H1 (cell line): ENCODE results near the gene SERPINB8. TPM values are rescaled to one million over a fixed set of nuclear protein-coding genes. Genes with fewer than 3 reads are reported as not detected.

Source experiments
- CTCF ChIA-PET: fragments of 300-600 bp; sonication (Branson Sonifier 250); formaldehyde crosslinking; loops from one replicate; lab custom pipeline; 2021; ENCODE audit not compliant: partially characterized antibody; lab: Charles Lee
- POLR2A ChIA-PET: fragments of 300-600 bp; sonication (Branson Sonifier 250); formaldehyde crosslinking; loops from one replicate; lab custom pipeline; 2021; ENCODE audit warnings: inconsistent platforms; ENCODE audit not compliant: partially characterized antibody; lab: Charles Lee
- DNase-seq, 2 experiments: peaks; one replicate each; pipeline versions ENCODE4 v3.0.0 to v3.0.0-alpha.2; 2010 to 2022; ENCODE audit warnings: low spot score in 2 of 2, low read depth in 1 of 2, mixed read lengths in 1 of 2
- FAIRE-seq: peaks from 2 replicates; lab custom pipeline; 2011; peaks lifted over from hg19 to GRCh38; lab: Jason Lieb, UNC
- H2AFZ ChIP-seq: 2 replicates; pipeline ENCODE4 v1.8.1; 2012; ENCODE audit warnings: low read length, inconsistent platforms
- H2AK5ac ChIP-seq: 2 replicates; pipeline ENCODE4 v1.6.1; 2013; ENCODE audit warnings: low read depth, low read length
- H2BK120ac ChIP-seq: replicated peaks from 2 replicates; pipeline ENCODE3; 2013; ENCODE audit warnings: low read depth, low read length, inconsistent platforms
- H2BK12ac ChIP-seq: 2 replicates; pipeline ENCODE4 v1.6.1; 2013; ENCODE audit warnings: low read depth, low read length
- H2BK15ac ChIP-seq: 2 replicates; pipeline ENCODE4 v1.6.1; 2013; ENCODE audit warnings: low read length
- H2BK20ac ChIP-seq: 2 replicates; pipeline ENCODE4 v1.6.1; 2013; ENCODE audit warnings: low read length
- H2BK5ac ChIP-seq: 2 replicates; pipeline ENCODE4 v1.6.1; 2013; ENCODE audit warnings: low read depth, low read length
- H3K14ac ChIP-seq: 2 replicates; pipeline ENCODE4 v1.6.1; 2013; ENCODE audit warnings: inconsistent platforms; ENCODE audit not compliant: insufficient read length
- H3K18ac ChIP-seq: 2 replicates; pipeline ENCODE4 v1.6.1; 2013; ENCODE audit warnings: low read length; ENCODE audit errors: extremely low read depth
- H3K23ac ChIP-seq: 2 replicates; pipeline ENCODE4 v1.6.1; 2013; ENCODE audit warnings: inconsistent platforms; ENCODE audit not compliant: insufficient read length
- H3K23me2 ChIP-seq: 2 replicates; pipeline ENCODE4 v1.6.1; 2013; ENCODE audit warnings: low read depth, low read length
- H3K27ac ChIP-seq: 2 replicates; pipeline ENCODE4 v1.6.1; 2011; ENCODE audit warnings: low read depth, low read length, inconsistent platforms
- H3K27me3 ChIP-seq, 4 experiments: replicated peaks in 1 of 4; 1 replicate in 1 of 4; 2 replicates in 3 of 4; pipeline versions ENCODE4 v1.6.1 to v1.8.1; 2011 to 2013; ENCODE audit warnings: low read length in 3 of 4, mild to moderate bottlenecking in 3 of 4, inconsistent platforms in 2 of 4, mixed read lengths in 2 of 4, moderate library complexity in 1 of 4; ENCODE audit not compliant: control insufficient read depth in 3 of 4, insufficient read depth in 3 of 4; ENCODE audit errors: extremely low read depth in 1 of 4
- H3K36me3 ChIP-seq, 4 experiments: 2 replicates each; pipeline versions ENCODE4 v1.6.1 to v1.8.1; 2011 to 2013; ENCODE audit warnings: mild to moderate bottlenecking in 4 of 4, low read length in 3 of 4, moderate library complexity in 2 of 4, control low read depth in 1 of 4, inconsistent platforms in 1 of 4; ENCODE audit not compliant: insufficient read depth in 4 of 4, control insufficient read depth in 2 of 4
- H3K4ac ChIP-seq: replicated peaks from 2 replicates; pipeline ENCODE3; 2013; ENCODE audit warnings: low read length, low read depth, mixed read lengths, inconsistent platforms; ENCODE audit not compliant: insufficient read length
- H3K4me1 ChIP-seq, 4 experiments: replicated peaks in 1 of 4; 1 replicate in 1 of 4; 2 replicates in 3 of 4; pipeline versions ENCODE4 v1.6.1 to v1.8.1; 2011 to 2013; ENCODE audit warnings: low read length in 3 of 4, inconsistent platforms in 2 of 4, mixed read lengths in 1 of 4; ENCODE audit not compliant: insufficient read depth in 4 of 4, control insufficient read depth in 3 of 4
- H3K4me2 ChIP-seq, 2 experiments: 2 replicates each; pipeline versions ENCODE4 v1.6.1 to v1.8.1; 2011 to 2013; ENCODE audit warnings: low read depth in 2 of 2, low read length in 2 of 2, control low read depth in 1 of 2, inconsistent platforms in 1 of 2, mild to moderate bottlenecking in 1 of 2; ENCODE audit not compliant: insufficient read depth in 1 of 2
- H3K4me3 ChIP-seq, 4 experiments: fragments of 200-600, 300-600 bp in 1 of 4; sonication (generic), shearing (Covaris generic), sonication (Bioruptor Twin) in 1 of 4; 2 replicates each; pipeline versions ENCODE4 v1.5.1 to v1.8.1; 2011 to 2016; ENCODE audit warnings: low read length in 4 of 4, low read depth in 3 of 4, control low read depth in 2 of 4, inconsistent platforms in 2 of 4, mild to moderate bottlenecking in 2 of 4, mixed read lengths in 1 of 4, moderate library complexity in 1 of 4; ENCODE audit not compliant: insufficient read depth in 2 of 4; ENCODE audit errors: extremely low read depth in 1 of 4
- H3K56ac ChIP-seq: replicated peaks from 2 replicates; pipeline ENCODE3; 2013; ENCODE audit warnings: low read depth, mild to moderate bottlenecking, mixed read lengths, low read length, inconsistent platforms; ENCODE audit not compliant: insufficient read length
- H3K79me1 ChIP-seq: 2 replicates; pipeline ENCODE4 v1.6.1; 2013; ENCODE audit warnings: low read depth, low read length, control low read depth
- H3K79me2 ChIP-seq, 2 experiments: 2 replicates each; pipeline versions ENCODE4 v1.6.1 to v1.8.1; 2012 to 2013; ENCODE audit warnings: low read length in 2 of 2, mild to moderate bottlenecking in 2 of 2, inconsistent platforms in 1 of 2; ENCODE audit not compliant: insufficient read depth in 2 of 2, control insufficient read depth in 1 of 2
- H3K9ac ChIP-seq, 4 experiments: replicated peaks in 1 of 4; 1 replicate in 1 of 4; 2 replicates in 3 of 4; pipeline versions ENCODE4 v1.6.1 to v1.8.1; 2011 to 2013; ENCODE audit warnings: low read depth in 3 of 4, low read length in 3 of 4, control low read depth in 2 of 4, mild to moderate bottlenecking in 2 of 4, moderate library complexity in 2 of 4, inconsistent platforms in 1 of 4; ENCODE audit errors: extremely low read depth in 1 of 4
- H3K9me3 ChIP-seq, 2 experiments: 2 replicates each; pipeline versions ENCODE4 v1.6.1 to v1.8.1; 2012 to 2013; ENCODE audit warnings: mild to moderate bottlenecking in 2 of 2, moderate library complexity in 2 of 2, control low read depth in 1 of 2, inconsistent platforms in 1 of 2, low read depth in 1 of 2, low read length in 1 of 2, mixed read lengths in 1 of 2; ENCODE audit not compliant: insufficient read depth in 2 of 2
- H4K20me1 ChIP-seq, 2 experiments: replicated peaks in 1 of 2; 2 replicates each; pipeline versions ENCODE3 to v1.8.1; 2011 to 2013; ENCODE audit warnings: inconsistent platforms in 2 of 2, low read length in 2 of 2, mild to moderate bottlenecking in 1 of 2; ENCODE audit not compliant: insufficient read depth in 2 of 2, control insufficient read depth in 1 of 2
- H4K5ac ChIP-seq: 2 replicates; pipeline ENCODE4 v1.6.1; 2013; ENCODE audit warnings: low read length, low read depth, mixed read lengths, inconsistent platforms; ENCODE audit not compliant: insufficient read length
- H4K8ac ChIP-seq: 2 replicates; pipeline ENCODE4 v1.8.0; 2013; ENCODE audit warnings: mild to moderate bottlenecking, moderate library complexity, low read length, inconsistent platforms; ENCODE audit not compliant: insufficient read depth; ENCODE audit errors: extremely low read depth
- H4K91ac ChIP-seq: replicated peaks from 2 replicates; pipeline ENCODE3; 2013; ENCODE audit warnings: low read length, mixed read lengths, inconsistent platforms; ENCODE audit not compliant: insufficient read length
- CTBP2 ChIP-seq: IDR thresholded peaks from 2 replicates; pipeline ENCODE4 v1.7.0; 2011; ENCODE audit warnings: borderline replicate concordance, mild to moderate bottlenecking, moderate library complexity, mixed read lengths, low read length; ENCODE audit not compliant: insufficient read depth, insufficient read length
- SP1 ChIP-seq: IDR thresholded peaks from 2 replicates; pipeline ENCODE4 v1.6.1; 2011; ENCODE audit warnings: low read depth, low read length
- ZNF274 ChIP-seq: IDR thresholded peaks from 2 replicates; pipeline ENCODE4 v1.7.0; 2012; ENCODE audit warnings: low read length, borderline replicate concordance; ENCODE audit errors: extremely low read depth
- WGBS, 2 experiments: shearing (Covaris generic) in 1 of 2; methylation state at CpG; one replicate each; pipeline versions ENCODE4 v1.1.6 to v1.1.7; 2013 to 2015; ENCODE audit warnings: low lambda C conversion rate in 2 of 2, mixed read lengths in 2 of 2, inconsistent platforms in 1 of 2, low coverage in 1 of 2, missing lambda C conversion rate in 1 of 2; ENCODE audit not compliant: insufficient replicate concordance in 2 of 2, insufficient coverage in 1 of 2, insufficient read length in 1 of 2; ENCODE audit errors: extremely low coverage in 1 of 2, missing lambda C conversion rate in 1 of 2; 5-methylcytosine and 5-hydroxymethylcytosine counted together
- polyA plus RNA-seq, 7 experiments: library from polyadenylated mRNA; depleted of rRNA in 3 of 7; stranded (reverse) in 5 of 7; unstranded in 2 of 7; fragments of >200 nt in 5 of 7; fragments of 200-250 nt in 2 of 7; gene quantifications; 1 replicate in 5 of 7; 2 replicates in 1 of 7; 4 replicates in 1 of 7; pipeline versions ENCODE4 v1.2.1 to v1.2.3, GENCODE V29; 2011 to 2013; ENCODE audit warnings: missing spikeins in 2 of 7, mixed read lengths in 2 of 7
- total RNA-seq: library from RNA; stranded (reverse); fragmentation: NEBNext Ultra II Directional; extraction: Animal tissue kit (Norgen Biotek cat#: 25700); gene quantifications from 2 replicates; pipeline ENCODE4 v1.2.1, GENCODE V29; 2021

SERPINB8 gene
- total and polyA plus RNA-seq, 2 of the 8 experiments (the other 6 are each of a cell fraction or from before 2014, with no cell fraction given), result 0.42 to 1.2 TPM

GRCh38 chr18:63940008-63940407 lies 29.9 kb upstream of the SERPINB8 start:
- H3K9me3 ChIP-seq, result no peaks in the 10 kb centered on the region
- H3K56ac ChIP-seq, result no peak overlapping the region
- no peak for TF ChIP-seq CTBP2
- TF ChIP-seq SP1, result no peak
- TF ChIP-seq ZNF274, result no peak
- TF ChIP-seq, all 59 proteins: peak for 0
- Histone ChIP-seq H4K91ac (no peak overlapping the region), H3K27me3 (peaks cover 0 to 19% (median 13%) of the 10 kb centered on the region in 4 experiments; a peak in 6 of 7 replicates), H2BK5ac (no peak overlapping the region), H3K18ac (no peak overlapping the region), H3K4me1 (0 out of 7 replicates have a peak, but pooled peaks cover 0 to 3% (median 0%) of the 10 kb centered on the region in 4 experiments), H2BK120ac (no peak overlapping the region), H3K4ac (no peak overlapping the region), H2BK15ac (no peak overlapping the region), H3K23ac (no peak overlapping the region), H3K4me3 (no peak overlapping the region), H4K5ac (no peak overlapping the region), H3K9ac (no peak overlapping the region), H3K79me2 (no peaks in the 10 kb centered on the region), H3K23me2 (peaks cover 8% of the 10 kb centered on the region; the same call in 1 of the 2 replicates), H4K8ac (no peak overlapping the region), H3K4me2 (no peak overlapping the region), H4K20me1 (no peaks in the 10 kb centered on the region), H3K79me1 (no peaks in the 10 kb centered on the region), H2AK5ac (no peak overlapping the region), H2AFZ (peak overlapping the region; percentile 62; the same call in 1 of the 2 replicates), H2BK12ac (no peak overlapping the region), H3K36me3 (no peaks in the 10 kb centered on the region), H2BK20ac (no peak overlapping the region), H3K14ac (no peak overlapping the region), H3K27ac (no peak overlapping the region)
- FAIRE-seq (no peak), DNase-seq (no peak)
- WGBS, 2 experiments, result 95% methylated on average over 8 of the region's 8 CpGs; no CpG with 5 or more reads in 1 of the 2 experiments
- ChIA-PET POLR2A (no interaction called here), CTCF (interaction anchor here (1.1 to 2.9 kb wide), 4 partner anchors 15 to 98 kb away, joined by 3 to 10 read pairs (median 6); no protein-coding TSS in a partner anchor)
